SU-DHL-6 (cell line): Measurements from ENCODE around the gene SHISAL1.

Experiments
- H2AFZ ChIP-seq: fragments of 200-600 bp; sonication (generic); 2 replicates; pipeline ENCODE4 v1.6.1; 2014; ENCODE audit warnings: low read depth, mild to moderate bottlenecking, moderate library complexity, mixed read lengths, antibody characterized with exemption, low read length; ENCODE audit not compliant: severe bottlenecking
- H3F3A ChIP-seq: fragments of 200-600 bp; shearing (Covaris generic); 2 replicates; pipeline ENCODE4 v1.6.0; 2016; ENCODE audit warnings: antibody characterized with exemption, mild to moderate bottlenecking; ENCODE audit not compliant: insufficient read depth
- H3K27ac ChIP-seq: fragments of 200-600 bp; sonication (generic); 2 replicates; pipeline ENCODE4 v1.5.1; 2016; ENCODE audit warnings: low read depth, mild to moderate bottlenecking, low read length, moderate library complexity, mixed read lengths
- H3K27me3 ChIP-seq: fragments of 200-600 bp; sonication (generic), shearing (Covaris generic); 2 replicates; pipeline ENCODE4 v1.6.0; 2014; ENCODE audit warnings: mild to moderate bottlenecking, low read length
- H3K36me3 ChIP-seq: fragments of 200-600 bp; sonication (generic); 2 replicates; pipeline ENCODE4 v1.6.1; 2014; ENCODE audit warnings: mild to moderate bottlenecking, low read length, mixed read lengths
- H3K4me2 ChIP-seq: fragments of 300-600, 200-600 bp; shearing (Covaris generic), sonication (generic); 2 replicates; pipeline ENCODE4 v1.6.0; 2014; ENCODE audit warnings: low read length, low read depth, mild to moderate bottlenecking; ENCODE audit not compliant: poor library complexity, severe bottlenecking
- H3K4me3 ChIP-seq: fragments of 200-600 bp; sonication (generic); 2 replicates; pipeline ENCODE4 v1.5.1; 2014; ENCODE audit warnings: antibody characterized with exemption, low read length, mild to moderate bottlenecking, mixed read lengths; ENCODE audit not compliant: insufficient read depth, poor library complexity, severe bottlenecking
- H3K79me2 ChIP-seq: fragments of 200-600 bp; sonication (generic); 2 replicates; pipeline ENCODE4 v1.6.1; 2014; ENCODE audit warnings: mild to moderate bottlenecking, low read length, moderate library complexity; ENCODE audit not compliant: insufficient read depth
- H3K9ac ChIP-seq: fragments of 200-600 bp; sonication (generic); 2 replicates; pipeline ENCODE4 v1.7.0; 2014; ENCODE audit warnings: mild to moderate bottlenecking, low read length
- H3K9me2 ChIP-seq: fragments of 200-600 bp; sonication (generic); replicated peaks from 2 replicates; pipeline ENCODE4 v1.6.1; 2014; ENCODE audit warnings: low read length; ENCODE audit not compliant: insufficient read depth
- H3K9me3 ChIP-seq: fragments of 200-600 bp; sonication (generic); 2 replicates; pipeline ENCODE4 v1.6.1; 2014; ENCODE audit warnings: low read length, mixed read lengths; ENCODE audit not compliant: insufficient read depth
- H4K20me1 ChIP-seq: fragments of 200-600 bp; sonication (generic); 2 replicates; pipeline ENCODE4 v1.6.1; 2014; ENCODE audit warnings: low read depth, mild to moderate bottlenecking, antibody characterized with exemption, low read length, moderate library complexity, mixed read lengths
- EZH2phosphoT487 ChIP-seq: fragments of 200-600 bp; sonication (generic), shearing (Covaris generic); conservative IDR thresholded peaks from 2 replicates; pipeline ENCODE4 v1.6.1; 2018; ENCODE audit warnings: mild to moderate bottlenecking, antibody characterized with exemption, low read length, moderate library complexity, mixed read lengths
- TF ChIP-seq, protein P1 (sequence below): fragments of 200-600 bp; sonication (generic); IDR thresholded peaks from one replicate; pipeline ENCODE4 v1.5.1; 2017; ENCODE audit warnings: antibody characterized with exemption, mild to moderate bottlenecking, low read length, moderate library complexity; ENCODE audit not compliant: insufficient read depth, poor library complexity, severe bottlenecking

The SHISAL1 gene

GRCh38 chr22:44312766-44313165, at the start of gene SHISAL1:
SHISAL1 (minus strand) TSS chr22:44312951; CDS start chr22:44300945, 12,006 bp downstream.
- Histone ChIP-seq H3K79me2 (no peaks in the 10 kb centered on the region), H3K27me3 (no peaks in the 10 kb centered on the region), H3K9me2 (no peaks in the 10 kb centered on the region), H3K9me3 (no peaks in the 10 kb centered on the region), H3K27ac (no peak within 1 kb of the TSS), H3K9ac (no peak within 1 kb of the TSS), H3K36me3 (no peaks in the 10 kb centered on the region), H3K4me3 (no peak within 1 kb of the TSS), H3F3A (no peaks in the 10 kb centered on the region), H4K20me1 (no peaks in the 10 kb centered on the region), H2AFZ (no peak within 1 kb of the TSS), H3K4me2 (no peak within 1 kb of the TSS)
- TF ChIP-seq, protein P1, sequence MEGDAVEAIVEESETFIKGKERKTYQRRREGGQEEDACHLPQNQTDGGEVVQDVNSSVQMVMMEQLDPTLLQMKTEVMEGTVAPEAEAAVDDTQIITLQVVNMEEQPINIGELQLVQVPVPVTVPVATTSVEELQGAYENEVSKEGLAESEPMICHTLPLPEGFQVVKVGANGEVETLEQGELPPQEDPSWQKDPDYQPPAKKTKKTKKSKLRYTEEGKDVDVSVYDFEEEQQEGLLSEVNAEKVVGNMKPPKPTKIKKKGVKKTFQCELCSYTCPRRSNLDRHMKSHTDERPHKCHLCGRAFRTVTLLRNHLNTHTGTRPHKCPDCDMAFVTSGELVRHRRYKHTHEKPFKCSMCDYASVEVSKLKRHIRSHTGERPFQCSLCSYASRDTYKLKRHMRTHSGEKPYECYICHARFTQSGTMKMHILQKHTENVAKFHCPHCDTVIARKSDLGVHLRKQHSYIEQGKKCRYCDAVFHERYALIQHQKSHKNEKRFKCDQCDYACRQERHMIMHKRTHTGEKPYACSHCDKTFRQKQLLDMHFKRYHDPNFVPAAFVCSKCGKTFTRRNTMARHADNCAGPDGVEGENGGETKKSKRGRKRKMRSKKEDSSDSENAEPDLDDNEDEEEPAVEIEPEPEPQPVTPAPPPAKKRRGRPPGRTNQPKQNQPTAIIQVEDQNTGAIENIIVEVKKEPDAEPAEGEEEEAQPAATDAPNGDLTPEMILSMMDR = no peak
- no peak for TF ChIP-seq EZH2phosphoT487

DNA sequence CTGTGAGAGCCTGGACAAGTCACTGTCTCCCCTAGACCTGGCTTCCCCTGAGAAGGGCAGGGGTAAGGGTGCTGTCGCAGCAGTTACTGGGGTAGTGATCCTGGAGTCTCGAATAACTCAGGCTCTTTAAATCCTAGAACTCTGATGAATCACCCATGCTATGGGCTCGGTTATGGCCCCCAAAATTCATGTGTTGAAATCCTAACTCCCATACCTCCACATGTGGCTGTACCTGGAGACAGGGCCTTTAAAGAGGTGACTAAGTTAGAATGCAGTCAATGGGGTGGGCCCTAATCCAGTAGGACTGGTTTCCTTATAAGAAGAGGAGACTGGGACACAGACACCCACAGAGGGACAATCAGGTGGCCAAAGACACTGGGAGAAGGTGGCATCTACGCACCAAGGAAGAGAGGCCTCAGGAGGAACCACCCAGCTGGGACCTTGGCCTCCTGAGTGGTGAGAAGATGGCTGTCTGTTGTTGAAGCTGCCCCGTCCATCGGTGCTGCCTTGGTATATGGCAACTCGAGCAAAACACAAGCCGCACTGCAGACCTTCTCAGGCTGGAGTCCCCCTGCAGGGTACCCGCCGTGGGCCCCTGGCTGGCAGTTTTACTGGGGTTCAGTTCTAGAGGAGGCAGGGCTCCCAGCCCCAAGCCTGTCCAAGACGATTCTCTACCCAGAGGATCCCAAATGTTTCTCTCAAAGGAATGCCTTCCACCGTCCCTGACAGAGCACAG, 48.8 kb upstream of the SHISAL1 start:
- no peaks in the 10 kb centered on the region for H4K20me1 ChIP-seq
- H3K4me2 ChIP-seq = no peak overlapping the region
- H3K27me3 ChIP-seq = no peaks in the 10 kb centered on the region
- no peak overlapping the region for H3K9ac ChIP-seq
- no peak overlapping the region for H3K4me3 ChIP-seq
- H3K27ac ChIP-seq = no peak overlapping the region
- H3K79me2 ChIP-seq = no peaks in the 10 kb centered on the region
- no peaks in the 10 kb centered on the region for H3K36me3 ChIP-seq
- H2AFZ ChIP-seq = no peak overlapping the region
- H3F3A ChIP-seq = no peaks in the 10 kb centered on the region
- no peaks in the 10 kb centered on the region for H3K9me2 ChIP-seq
- TF ChIP-seq, protein P1 = no peak
- TF ChIP-seq EZH2phosphoT487 = no peak
- no peaks in the 10 kb centered on the region for H3K9me3 ChIP-seq

DNA sequence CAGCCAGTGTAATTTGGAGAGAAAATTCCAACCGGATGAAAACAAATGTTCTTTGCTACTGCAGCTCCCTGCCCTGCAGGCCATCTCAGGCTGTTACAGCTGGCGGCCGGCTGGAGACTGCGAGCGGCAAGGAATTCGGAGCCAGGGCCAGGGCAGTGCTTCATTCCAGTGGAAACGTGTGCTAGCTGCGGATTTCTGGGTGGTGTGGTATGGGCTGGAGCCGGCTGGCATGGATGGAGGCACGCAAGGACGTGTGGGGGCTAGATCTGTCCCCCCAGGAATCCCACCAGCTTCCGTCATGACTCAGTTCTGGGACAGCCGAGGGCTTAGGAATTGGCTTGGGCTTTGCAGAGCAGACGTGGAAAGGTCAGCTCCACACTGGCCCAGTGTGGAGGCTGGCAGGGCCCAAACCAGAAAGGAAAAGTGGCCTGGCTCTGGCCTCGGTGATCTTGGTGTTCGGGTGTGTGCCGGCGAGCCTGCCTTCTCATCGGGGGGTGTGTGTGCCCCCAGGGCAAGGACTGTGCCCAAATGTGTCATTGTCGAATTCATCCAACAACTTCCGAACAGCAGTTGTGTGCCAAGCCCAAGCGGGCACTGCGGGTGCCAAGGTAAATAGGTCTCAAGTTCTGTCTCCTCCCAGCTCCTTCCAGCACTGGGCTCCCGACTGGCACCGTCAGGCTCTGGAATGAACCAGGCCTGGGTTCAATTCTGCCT, 48.1 kb upstream of the SHISAL1 start:
- Histone ChIP-seq H3K36me3 (no peaks in the 10 kb centered on the region), H3F3A (no peaks in the 10 kb centered on the region), H2AFZ (no peak overlapping the region), H3K9me2 (no peaks in the 10 kb centered on the region), H3K27ac (no peak overlapping the region), H3K27me3 (no peaks in the 10 kb centered on the region), H3K9ac (no peak overlapping the region), H4K20me1 (no peaks in the 10 kb centered on the region), H3K4me2 (no peak overlapping the region), H3K4me3 (no peak overlapping the region), H3K9me3 (no peaks in the 10 kb centered on the region), H3K79me2 (no peaks in the 10 kb centered on the region)
- TF ChIP-seq, protein P1 = no peak
- no peak for TF ChIP-seq EZH2phosphoT487
